ENCODE measurements around the gene CDC42EP4. TPM values are rescaled to one million over a fixed set of nuclear protein-coding genes. Genes with fewer than 3 reads are reported as not detected.
A peak's percentile ranks its signal among the peaks of the same experiment; 100 is the strongest.

The CDC42EP4 gene
- polyA plus RNA-seq, 1 donor, result 39.3 TPM

DNA sequence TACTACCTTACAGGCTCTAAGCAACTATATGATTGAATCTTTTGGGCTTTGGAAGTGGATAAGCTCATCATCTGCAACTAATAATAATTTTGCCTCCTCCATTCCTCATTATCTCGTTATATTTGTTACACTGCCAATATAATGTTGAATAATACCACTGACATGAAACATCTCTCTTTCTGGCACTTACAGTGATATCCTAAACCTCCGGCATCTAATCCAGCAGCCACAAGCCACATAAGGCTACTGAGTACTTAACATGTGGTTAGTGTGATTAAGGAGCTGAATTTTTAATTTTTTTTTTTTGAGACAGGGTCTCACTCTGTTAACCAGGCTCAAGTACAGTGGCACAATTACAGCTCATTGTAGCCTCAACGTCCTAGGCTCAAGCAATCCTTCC, 9.6 kb downstream of the CDC42EP4 start:
- no peak for DNase-seq

DNA sequence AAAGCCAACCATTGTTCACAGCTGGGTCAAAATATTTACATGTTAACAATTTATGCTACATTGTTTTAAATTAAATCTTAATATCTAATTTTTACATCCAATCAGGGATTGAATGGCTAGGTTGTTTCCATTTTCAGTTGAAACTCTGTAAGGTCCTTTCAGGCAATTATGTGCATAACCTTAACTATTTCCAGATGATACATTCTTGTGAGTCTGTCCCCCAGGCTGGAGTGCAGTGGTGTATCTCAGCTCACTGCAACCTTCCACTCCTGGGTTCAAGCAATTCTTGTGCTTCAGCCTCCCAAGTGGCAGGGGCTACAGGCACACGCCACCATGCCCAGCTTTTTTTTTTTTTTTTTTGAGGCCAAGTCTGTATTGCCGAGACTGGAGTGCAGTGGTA, 10.4 kb downstream of the CDC42EP4 start:
- DNase-seq, result no peak

DNA sequence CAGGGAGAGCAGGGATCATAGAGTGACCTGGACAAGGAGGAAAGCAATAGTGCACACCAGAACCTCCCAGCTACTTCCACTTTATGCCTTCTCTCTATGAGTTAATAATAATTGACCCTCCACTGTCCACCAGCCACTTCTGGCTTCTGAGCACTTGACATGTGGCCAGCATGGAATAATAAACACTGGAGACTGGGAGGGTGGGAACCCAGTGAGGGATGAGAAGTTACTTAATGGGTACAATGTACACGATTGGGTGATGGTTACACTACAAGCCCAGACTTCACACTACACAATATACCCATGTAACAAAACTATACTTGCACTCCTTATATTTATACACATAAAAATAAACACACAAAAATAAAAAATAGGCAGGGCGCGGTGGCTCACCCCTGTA, 11.4 kb downstream of the CDC42EP4 start:
- DNase-seq, result no peak

DNA sequence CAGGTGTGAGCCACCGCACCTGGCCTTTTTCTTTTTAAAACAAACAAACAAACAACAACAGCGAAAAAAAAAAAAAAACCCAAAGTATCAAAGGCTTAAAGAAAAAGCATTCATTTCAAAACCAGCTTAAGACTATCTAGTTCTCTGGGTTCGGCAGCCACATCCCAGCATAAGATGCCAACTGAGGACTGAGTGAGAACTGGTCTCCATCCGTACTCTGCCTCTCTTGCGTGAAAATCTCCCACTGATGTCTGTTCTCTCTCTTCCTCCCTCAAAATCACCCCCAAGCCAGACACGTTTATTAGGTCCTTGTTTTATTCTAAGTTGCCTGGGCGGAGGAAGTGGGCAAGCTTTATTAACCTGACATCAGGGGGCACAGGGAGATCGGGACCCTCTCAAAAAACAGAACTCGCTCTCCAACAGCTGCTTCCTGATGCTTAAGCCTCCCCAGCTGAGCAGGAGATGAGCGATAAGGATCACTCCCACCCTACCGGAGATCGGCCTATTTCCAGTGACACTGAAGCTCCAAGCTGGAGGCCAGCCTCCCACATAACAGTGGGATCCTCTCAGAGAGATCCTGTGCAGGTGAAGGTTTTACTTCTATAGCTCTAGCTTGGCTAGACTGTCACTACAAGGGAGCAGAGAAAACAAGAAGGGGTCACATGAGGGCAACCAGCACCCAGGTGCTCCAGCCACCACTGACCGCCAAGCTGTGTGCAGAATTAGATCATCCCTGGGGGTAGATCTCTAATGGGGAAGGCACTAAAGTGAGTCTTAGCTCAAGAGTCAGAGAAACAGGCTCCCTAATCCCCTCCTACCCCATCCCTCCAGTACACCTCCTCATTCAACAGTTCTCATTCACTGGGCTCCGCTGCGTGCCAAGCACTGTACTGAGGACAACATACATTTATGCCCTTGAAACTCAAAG, 13.6 kb downstream of the CDC42EP4 start:
- DNase-seq, result no peak

DNA sequence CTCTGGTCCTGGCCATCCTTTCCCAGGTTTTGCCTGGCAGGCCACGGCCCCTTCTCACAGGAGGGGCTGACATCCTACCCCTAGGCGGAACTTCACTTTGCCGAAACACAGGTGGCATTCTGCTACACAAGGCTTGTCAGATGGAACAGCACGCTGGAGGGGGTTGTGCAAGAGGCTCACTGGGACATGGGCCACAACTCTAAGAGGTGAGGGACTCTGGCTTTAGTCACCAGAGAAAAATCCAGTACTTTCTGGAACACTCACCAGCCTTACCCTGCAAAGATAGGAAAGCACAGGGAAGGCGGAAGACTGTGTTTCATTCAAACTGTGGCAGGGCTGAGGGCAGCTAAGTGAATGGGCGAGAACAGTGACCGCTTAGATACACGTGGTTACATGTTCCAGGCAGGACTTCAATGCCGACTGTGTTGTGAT, 18.3 kb downstream of the CDC42EP4 start:
- DNase-seq, result no peak

DNA sequence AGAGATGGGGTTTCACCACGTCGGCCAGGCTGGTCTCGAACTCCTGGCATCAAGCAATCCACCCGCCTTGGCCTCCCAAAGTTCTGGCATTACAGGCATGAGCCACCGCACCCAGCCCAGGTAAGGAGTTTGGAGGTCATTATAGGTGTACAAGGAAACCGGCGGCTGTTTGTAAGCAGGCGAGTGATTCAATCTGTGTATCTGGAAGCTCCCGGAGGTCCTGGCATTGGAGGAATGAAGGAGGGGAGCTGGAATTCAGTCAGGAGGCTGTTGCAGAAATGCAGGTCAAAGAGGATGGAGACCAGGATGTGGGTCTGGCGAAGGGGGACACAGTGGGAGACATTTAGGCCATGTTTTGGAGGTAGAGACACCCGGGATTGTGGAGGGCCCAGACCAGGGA, 18.8 kb downstream of the CDC42EP4 start:
- no peak for DNase-seq

DNA sequence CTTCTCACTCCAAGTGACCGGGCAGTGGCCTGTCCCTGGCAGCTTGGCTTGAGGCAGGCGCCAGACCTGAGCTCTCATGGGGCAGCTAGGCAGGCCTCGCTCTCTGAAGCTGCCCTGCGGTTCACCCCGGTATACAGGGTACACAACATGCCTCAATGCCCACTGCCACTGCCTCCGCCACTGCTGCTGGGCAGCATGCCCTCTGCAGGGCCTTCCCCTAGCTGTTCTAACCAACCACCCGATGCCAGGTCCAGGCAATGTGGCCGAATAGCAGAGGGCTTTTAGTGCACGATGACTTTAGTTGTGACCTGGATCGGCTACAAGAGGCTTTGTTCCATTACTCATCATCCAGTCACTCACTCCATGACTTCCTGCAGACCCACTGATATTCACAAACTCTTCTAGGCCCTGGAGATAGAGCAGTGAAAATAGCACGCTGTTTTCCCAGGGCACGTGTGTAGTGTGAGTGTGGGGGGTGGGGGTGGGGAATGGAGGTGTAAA, 19.7 kb downstream of the CDC42EP4 start:
- no peak for DNase-seq

DNA sequence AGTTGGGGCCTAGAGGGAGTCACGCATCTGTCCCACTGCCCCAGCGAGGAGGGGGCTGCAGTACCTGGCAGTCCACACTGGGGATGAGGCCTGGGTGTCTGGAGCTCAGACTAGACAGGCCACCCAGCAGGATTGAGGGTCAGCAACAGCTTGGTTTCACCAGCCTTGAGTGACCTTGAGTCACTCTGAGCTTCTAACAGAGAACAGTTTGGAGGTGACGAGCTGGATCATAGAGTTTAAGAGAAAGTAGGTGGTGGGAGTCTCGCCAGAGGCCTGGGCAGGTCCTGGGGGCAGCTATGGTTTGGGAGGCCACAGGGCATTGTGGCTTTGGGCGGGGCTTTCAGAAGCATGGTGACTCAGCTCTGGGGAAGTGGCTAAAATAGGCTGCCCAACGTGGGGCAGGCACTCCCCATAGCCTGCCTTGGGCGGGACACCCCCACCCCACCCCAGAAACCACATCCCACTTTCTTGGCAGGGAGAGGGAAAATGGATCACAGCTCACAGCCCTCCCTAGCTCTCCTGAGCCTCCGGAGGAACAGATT, 20.5 kb downstream of the CDC42EP4 start:
- DNase-seq, result no peak

DNA sequence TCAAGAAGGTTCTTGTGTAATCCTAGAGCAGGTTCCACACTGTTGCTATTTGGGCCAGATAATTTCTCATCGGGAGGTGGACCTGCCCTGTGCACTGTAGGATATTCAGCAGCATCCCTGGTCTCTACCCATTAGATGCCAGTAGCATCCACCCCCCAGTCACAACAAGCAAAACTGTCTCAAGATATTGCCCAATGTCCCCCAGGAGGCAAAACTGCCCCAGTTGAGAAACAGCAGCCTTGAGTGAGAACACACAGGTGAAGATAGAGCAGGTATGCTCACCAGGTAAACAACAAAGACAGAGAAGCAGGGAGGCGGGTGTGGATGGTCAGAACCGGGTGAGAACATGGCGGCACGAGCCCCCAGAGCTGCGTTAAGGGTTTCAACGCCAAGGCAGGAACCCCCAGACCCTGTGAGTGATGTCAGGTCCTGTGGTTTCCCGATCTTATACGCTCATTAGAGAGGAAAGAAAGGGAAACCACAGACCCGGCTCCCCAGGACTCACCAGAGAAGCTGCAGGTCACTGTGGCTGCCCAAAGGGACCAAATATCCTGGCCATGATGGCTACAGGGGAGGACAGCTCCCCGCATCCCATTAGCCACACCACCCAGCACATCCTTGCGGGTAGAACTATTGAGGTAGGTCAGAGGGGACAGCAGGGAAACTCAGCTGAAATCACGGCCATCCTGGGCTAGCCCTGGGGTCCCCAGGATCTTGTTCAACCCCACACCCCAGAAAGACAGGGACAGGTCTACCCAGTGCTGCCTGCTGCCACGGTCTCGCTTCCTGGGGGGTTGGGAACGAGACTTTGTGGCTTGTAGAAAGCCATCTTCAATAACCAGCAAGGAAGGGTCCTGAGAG, 21.2 kb downstream of the CDC42EP4 start:
- no peak for DNase-seq

DNA sequence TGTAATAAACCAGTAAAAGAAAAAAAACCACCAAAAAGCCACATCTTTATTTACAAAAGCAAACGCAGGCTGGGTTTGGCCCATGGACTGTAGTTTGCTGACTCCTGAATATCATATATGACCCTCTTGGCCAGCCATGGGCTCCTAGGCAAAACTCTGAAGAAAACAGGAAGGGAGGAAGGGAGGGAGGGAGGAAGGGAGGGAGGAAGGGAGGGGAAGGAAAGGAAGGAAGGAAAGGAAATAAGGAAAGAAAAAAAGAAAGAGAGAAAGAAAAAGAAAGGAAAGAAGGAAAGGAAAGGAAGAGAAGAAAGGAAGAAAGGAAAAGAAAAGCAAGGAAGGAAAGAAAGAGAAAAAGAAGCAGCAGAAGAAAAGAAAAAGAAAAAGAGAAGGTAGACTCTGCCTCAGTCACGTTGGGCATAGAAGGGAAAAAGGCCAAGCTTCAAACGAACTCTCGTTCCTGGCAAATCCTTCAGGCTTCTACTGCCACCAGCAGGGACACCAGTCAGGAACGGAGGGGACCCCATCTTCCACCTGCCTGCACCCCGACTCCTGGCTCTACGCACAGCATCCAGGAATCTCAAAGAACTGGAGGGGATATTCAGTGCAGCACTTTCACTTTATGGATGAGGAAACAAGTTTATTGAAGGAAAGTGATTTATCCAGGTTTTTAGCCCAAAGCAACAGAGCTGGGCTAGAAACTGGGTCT, 22.1 kb downstream of the CDC42EP4 start:
- no peak for DNase-seq

DNA sequence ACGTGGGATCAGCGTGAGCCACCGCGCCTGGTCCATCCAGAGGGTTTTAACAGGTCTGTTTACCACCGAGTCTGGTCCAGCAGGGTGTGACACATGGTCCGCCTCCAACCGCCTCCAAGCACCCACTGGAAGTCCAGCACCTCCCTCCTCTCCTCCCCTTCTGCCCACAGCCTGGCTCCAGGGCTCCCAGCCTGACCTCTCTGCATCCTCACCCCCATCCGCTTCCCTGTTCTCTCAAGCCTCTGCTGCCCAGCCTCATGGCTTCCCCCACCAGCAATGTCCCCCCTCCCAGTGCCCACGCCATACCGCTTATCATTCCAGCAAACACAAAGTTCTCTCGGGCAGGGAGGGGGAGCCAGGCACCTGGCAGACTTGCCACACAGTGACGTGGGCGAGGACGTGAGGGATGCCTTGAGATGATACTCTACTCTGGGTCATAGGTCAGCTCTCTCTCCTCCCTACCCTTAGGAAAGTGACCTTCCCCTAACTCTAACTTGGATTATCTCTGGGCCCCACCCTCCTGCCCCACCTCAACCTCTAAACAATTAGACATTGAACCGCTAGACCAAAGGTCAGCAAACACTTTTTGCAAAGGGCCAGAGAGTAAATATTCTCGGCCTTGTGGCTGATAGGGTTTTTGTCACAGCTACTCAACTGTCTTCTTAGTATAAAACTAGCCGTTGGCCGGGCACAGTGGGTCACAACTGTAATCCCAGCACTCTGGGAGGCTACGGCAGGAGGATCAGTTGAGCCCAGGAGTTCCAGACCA, 23.1 kb downstream of the CDC42EP4 start:
- no peak for DNase-seq

DNA sequence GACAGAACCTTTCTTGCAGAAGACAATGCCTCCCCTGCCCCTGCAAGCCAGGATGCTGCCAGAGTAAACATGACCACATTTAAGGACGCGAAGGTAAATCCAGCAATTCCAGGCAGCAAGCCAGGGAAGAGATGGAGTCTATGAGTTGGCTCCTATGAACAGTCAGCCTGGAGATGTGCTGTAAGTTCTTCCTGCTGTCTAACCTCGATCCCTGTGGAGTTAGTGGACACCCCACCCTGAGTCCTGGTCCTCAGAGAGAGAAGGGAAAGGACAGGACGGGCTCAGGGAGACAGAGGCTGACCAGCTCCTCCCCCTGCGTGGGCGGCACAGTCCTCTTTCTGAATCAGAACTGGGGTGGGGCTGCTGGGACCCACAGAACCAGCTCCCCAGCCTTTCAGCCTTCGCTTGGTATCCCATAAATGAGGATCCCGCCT, 24.9 kb downstream of the CDC42EP4 start:
- DNase-seq, result no peak

DNA sequence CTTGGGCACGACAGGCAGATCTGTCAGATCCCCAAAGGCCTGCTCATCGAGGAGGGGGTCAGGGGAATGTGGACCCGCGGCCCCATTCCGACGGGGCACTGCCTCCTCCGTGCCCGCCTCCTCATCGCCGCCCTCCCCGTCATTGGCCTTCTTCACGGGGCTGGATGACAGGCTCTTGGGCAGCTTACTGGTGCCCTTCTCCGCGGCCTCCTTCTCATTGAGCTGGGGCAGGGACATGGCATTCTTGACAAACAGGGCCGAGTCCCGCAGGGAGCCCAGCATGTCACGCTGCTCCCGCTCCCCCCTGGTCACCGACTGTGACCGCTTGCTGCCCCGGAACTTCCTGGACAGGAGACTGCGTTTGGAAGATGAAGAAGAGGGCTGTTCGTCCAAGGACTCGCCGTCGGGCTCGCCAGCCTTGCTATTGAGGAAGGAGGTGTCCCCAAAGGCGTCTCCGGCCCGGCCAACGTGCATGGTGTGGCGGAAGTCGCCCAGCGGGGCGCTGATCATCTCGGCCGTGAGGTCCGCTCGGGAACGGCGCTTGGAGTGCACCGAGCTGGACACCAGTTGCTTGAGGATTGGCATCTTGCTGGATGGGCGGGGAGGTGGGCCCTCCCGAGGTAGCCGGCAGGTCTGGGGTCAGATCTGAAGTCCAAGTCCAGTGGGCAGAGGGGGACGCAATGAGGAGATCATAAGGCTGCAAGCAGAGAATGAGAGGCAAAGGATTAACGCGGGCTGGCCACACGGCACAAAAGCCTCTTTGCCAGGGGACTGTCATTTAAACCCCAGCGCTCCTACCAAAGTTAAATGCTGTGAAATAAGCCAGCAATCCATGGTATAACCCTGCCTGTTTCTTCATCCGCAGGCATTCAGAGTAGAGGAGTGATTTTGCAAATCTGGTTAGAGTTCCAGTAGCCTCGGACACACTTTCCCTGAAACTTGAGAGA, 25.6 kb downstream of the CDC42EP4 start:
- DNase-seq, result no peak

DNA sequence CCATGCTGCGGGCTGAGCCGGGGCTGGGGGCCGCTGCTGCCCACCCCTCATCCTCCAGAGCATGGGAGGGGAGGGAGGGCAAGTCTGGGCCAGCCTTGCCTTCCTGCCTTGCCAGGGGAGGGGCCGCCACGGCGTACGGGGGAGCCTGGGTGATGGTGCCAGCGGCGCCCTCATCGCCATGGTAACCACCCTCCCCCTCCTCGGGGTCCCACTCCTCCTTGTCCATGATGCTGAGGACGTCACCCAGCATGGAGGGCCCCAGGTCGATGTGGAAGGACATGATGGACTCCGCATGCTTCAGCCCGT, 26.2 kb downstream of the CDC42EP4 start:
- no peak for DNase-seq

DNA sequence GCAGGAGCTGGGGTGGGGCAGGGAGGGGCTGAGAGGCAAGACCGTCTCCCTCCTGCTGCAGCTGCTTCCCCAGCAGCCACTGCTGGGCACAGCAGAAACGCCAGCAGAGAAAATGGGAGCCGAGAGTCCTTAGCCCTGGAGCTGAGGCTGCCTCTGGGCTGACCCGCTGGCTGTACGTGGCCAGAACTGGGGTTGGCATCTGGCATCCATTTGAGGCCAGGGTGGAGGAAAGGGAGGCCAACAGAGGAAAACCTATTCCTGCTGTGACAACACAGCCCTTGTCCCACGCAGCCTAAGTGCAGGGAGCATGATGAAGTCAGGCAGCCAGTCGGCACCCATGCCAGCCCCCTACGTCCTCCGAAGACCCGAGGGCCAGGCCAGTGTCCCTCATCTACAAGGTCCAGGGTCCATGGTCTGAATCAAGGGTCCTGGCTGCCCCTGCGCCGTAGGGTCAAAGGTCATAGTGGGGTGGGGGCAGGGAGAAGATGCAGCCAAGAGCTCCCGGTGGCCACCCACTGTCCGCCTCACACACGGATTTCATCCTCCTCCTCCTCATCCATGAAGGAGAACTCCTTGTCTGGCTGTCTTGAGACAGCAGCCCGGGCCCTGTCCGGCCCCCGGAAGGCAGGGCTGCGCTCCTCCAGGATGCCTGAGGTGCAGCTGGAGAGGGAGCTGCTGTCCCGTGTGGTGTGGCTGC, 26.7 kb downstream of the CDC42EP4 start:
- DNase-seq, result no peak

DNA sequence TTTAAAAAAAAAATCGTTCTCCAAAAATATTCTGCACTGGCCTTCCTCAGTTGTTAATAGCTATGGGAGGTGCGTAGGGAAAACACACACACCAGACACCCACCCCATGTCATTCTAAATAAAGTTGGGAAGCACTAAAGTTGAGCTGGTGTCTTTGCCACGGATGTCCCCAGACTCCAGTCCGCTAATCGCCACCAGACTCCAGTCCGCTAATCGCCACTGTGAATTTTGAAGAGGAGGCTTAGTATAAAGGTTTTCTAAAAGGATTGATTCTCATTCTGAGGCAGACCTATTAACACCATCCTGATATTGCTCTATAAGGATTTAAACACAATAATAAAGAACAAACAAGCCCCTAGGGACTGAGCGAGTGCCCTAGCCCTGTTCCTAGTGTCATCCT, 27.4 kb downstream of the CDC42EP4 start:
- no peak for DNase-seq

DNA sequence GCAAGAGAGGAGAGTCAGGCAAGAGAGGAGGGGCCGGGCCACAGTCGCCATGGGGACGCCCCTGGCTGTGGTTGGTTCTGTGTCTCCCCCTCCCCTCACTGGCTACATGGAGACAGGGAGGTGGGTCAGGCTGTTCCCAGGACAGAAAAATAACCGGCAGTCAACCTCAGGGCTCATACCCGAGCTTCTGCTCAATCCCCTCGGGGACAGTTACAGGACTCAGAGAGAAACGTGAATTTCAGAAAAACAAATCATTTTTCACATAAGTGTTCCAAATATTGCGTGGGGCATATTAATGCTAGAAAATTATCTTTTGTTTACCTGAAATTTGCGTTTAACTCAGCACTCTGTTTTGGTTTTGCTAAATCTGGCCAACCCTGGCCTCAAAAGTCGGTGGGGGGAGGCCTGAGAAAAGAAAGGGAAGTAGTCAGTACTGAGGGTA, 27.9 kb downstream of the CDC42EP4 start:
- peak; percentile 55 for DNase-seq

DNA sequence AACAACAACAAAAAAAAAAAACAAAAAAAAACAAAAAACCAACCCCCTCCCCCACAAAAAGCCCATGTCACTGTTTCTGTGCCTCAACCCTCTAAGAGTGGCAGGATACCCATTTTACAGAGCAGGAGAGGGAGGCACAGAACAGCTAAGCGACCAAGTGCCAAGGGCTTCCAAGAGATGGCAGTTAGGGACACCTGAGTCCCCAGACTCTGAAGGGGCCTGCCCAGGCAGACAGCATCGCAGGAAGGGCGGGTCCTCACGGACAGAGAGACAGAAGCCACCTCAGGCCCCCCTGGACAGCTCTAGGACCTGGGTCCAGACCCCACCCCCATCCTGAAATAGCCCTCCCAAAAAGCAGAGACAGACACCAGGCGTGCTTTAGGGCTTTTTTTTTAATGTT, 28.6 kb downstream of the CDC42EP4 start:
- no peak for DNase-seq

DNA sequence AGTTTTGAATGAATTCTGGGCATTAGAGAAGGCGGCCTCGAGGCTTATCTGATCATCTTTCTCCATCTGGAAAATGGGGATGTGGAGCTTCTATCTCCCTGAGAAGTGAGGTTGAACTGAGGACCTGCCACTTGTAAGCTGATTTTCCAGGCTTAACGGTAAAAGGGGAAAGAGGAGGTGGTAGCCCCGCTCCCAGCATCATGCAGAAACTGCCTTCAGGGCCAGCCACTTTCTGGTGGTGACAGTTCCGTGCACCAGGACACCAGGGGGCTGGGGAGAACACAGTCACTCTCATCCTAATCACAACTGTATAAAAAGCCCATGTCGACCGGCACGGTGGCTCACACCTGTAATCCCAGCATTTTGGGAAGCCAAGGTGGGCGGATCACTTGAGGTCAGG, 29.2 kb downstream of the CDC42EP4 start:
- no peak for DNase-seq
